Keratinocyte (primary cell): Measurements from ENCODE around the gene CLCN7.

Experiments used
- CTCF ChIP-seq, 3 experiments: IDR thresholded peaks in 1 of 3; conservative IDR thresholded peaks in 1 of 3; optimal IDR thresholded peaks in 1 of 3; 2 replicates in 2 of 3; 3 replicates in 1 of 3; pipeline versions ENCODE3 to v1.5.1; 2011; ENCODE audit warnings: low read length in 3 of 3, mild to moderate bottlenecking in 3 of 3, moderate library complexity in 2 of 3, control low read depth in 1 of 3, inconsistent platforms in 1 of 3; ENCODE audit not compliant: insufficient read depth in 2 of 3; ENCODE audit errors: extremely low read depth in 1 of 3
- EZH2 ChIP-seq: IDR thresholded peaks from one replicate; pipeline ENCODE4 v1.6.1; 2012; ENCODE audit warnings: inconsistent platforms, mild to moderate bottlenecking, low read length, moderate library complexity

- TF ChIP-seq CTCF (optimal IDR thresholded peaks at IDR 0.05 in 1 of 3, IDR thresholded peaks at IDR 0.05 in 1 of 3, conservative IDR thresholded peaks at IDR 0.05 in 1 of 3; ENCODE audit: extremely low read depth in 1 of 3, insufficient read depth in 2 of 3, low read length in 3 of 3), result no peak
- TF ChIP-seq EZH2, result no peak
These were observed 47.9 kb downstream of the CLCN7 start for GRCh38 chr16:1426734-1427471.
